HepG2 (cell line): ENCODE results near the gene NME9. TPM values are rescaled to one million over a fixed set of nuclear protein-coding genes. Genes with fewer than 3 reads are reported as not detected.

Source experiments
- AKAP8 ChIP-seq: sonication (generic); formaldehyde crosslinking; IDR thresholded peaks from 2 replicates; pipeline ENCODE4 v1.5.1; 2020; ENCODE audit warnings: mild to moderate bottlenecking, missing genetic modification reagents
- ELF3 ChIP-seq: IDR thresholded peaks from 2 replicates; pipeline ENCODE4 v1.6.1; 2016; ENCODE audit warnings: missing genetic modification reagents, missing compliant biosample characterization
- GABPB1 ChIP-seq: IDR thresholded peaks from 2 replicates; pipeline ENCODE4 v1.6.1; 2016; ENCODE audit warnings: mild to moderate bottlenecking, missing genetic modification reagents, moderate library complexity, missing compliant biosample characterization
- HINFP ChIP-seq: sonication (generic); formaldehyde crosslinking; IDR thresholded peaks from 2 replicates; pipeline ENCODE4 v1.4.0; 2020; ENCODE audit warnings: low read depth, mild to moderate bottlenecking, missing genetic modification reagents
- HNRNPLL ChIP-seq: fragments of 200-400 bp; formaldehyde crosslinking; IDR thresholded peaks from 2 replicates; pipeline ENCODE4 v1.6.1; 2017; ENCODE audit warnings: mild to moderate bottlenecking, low read depth, low read length; ENCODE audit not compliant: poor library complexity, severe bottlenecking
- KDM4B ChIP-seq: sonication (generic); formaldehyde crosslinking; IDR thresholded peaks from 2 replicates; pipeline ENCODE4 v1.4.0; 2020; ENCODE audit warnings: missing genetic modification reagents
- PCBP2 ChIP-seq: fragments of 200-400 bp; formaldehyde crosslinking; optimal IDR thresholded peaks from 2 replicates; pipeline ENCODE3; 2018; ENCODE audit warnings: low read length, low read depth; ENCODE audit not compliant: poor library complexity, severe bottlenecking
- POGZ ChIP-seq: sonication (generic); formaldehyde crosslinking; IDR thresholded peaks from 2 replicates; pipeline ENCODE4 v1.4.0; 2020; ENCODE audit warnings: mild to moderate bottlenecking, missing genetic modification reagents
- PRMT3 ChIP-seq: sonication (generic); formaldehyde crosslinking; IDR thresholded peaks from 2 replicates; pipeline ENCODE4 v1.8.1; 2022; ENCODE audit warnings: low read depth, mild to moderate bottlenecking, moderate library complexity, missing genetic modification reagents, borderline replicate concordance
- RAD21 ChIP-seq: fragments of 450-650 bp; formaldehyde crosslinking; IDR thresholded peaks from 2 replicates; pipeline ENCODE4 v1.5.0; 2020; ENCODE audit warnings: mild to moderate bottlenecking
- ZBTB21 ChIP-seq: sonication (generic); formaldehyde crosslinking; IDR thresholded peaks from 2 replicates; pipeline ENCODE4 v1.4.0; 2020; ENCODE audit warnings: missing genetic modification reagents
- ZNF12 ChIP-seq: sonication (generic); formaldehyde crosslinking; IDR thresholded peaks from 2 replicates; pipeline ENCODE4 v1.5.0; 2020; ENCODE audit warnings: missing genetic modification reagents
- ZNF17 ChIP-seq: sonication (generic); formaldehyde crosslinking; IDR thresholded peaks from 2 replicates; pipeline ENCODE4 v1.5.0; 2020; ENCODE audit warnings: mild to moderate bottlenecking, missing genetic modification reagents
- ZNF557 ChIP-seq: sonication (generic); formaldehyde crosslinking; IDR thresholded peaks from 2 replicates; pipeline ENCODE4 v1.4.0; 2020; ENCODE audit warnings: missing genetic modification reagents
- polyA plus RNA-seq, 8 experiments: library from polyadenylated mRNA; depleted of rRNA in 3 of 8; stranded (reverse) in 7 of 8; unstranded in 1 of 8; fragments of >200 nt; fragmentation: Illumina TruSeq in 4 of 8; extraction: Trizol in 4 of 8; gene quantifications; 2 replicates each; pipeline versions ENCODE4 v1.2.1 to v1.2.3, GENCODE V29; 2011 to 2016; ENCODE audit warnings: low read depth in 4 of 8, missing spikeins in 1 of 8, mixed read lengths in 1 of 8; ENCODE audit not compliant: insufficient read depth in 1 of 8
- total RNA-seq, 5 experiments: library from RNA; depleted of rRNA; stranded (reverse); fragments of >200 nt; fragmentation: Illumina TruSeq; extraction: Trizol; gene quantifications; 2 replicates each; pipeline ENCODE4 v1.2.3, GENCODE V29; 2016; ENCODE audit warnings: low read depth in 1 of 5
- TF ChIP-seq, protein P1 (sequence below): IDR thresholded peaks from 2 replicates; pipeline ENCODE4 v1.6.1; 2012; ENCODE audit warnings: low read depth, low read length, improper control_type of control experiment
- TF ChIP-seq, protein P2 (sequence below), 2 experiments: fragments of 450-650 bp in 1 of 2; sonication (generic) in 1 of 2; formaldehyde crosslinking; IDR thresholded peaks; 2 replicates each; pipeline versions ENCODE4 v1.5.0 to v1.8.0; 2020 to 2022; ENCODE audit warnings: mild to moderate bottlenecking in 1 of 2, missing genetic modification reagents in 1 of 2
- TF ChIP-seq, protein P3 (sequence below): sonication (generic); formaldehyde crosslinking; IDR thresholded peaks from 2 replicates; pipeline ENCODE4 v1.4.0; 2020; ENCODE audit warnings: missing genetic modification reagents, mild to moderate bottlenecking, borderline replicate concordance
- TF ChIP-seq, protein P4 (sequence below): sonication (generic); formaldehyde crosslinking; IDR thresholded peaks from 2 replicates; pipeline ENCODE4 v1.4.0; 2020; ENCODE audit warnings: missing genetic modification reagents
- TF ChIP-seq, protein P5 (sequence below): sonication (generic); formaldehyde crosslinking; IDR thresholded peaks from 2 replicates; pipeline ENCODE4 v1.8.0; 2023; ENCODE audit warnings: mild to moderate bottlenecking, missing genetic modification reagents

Gene NME9
- total and polyA plus RNA-seq, 2 of the 13 experiments (the other 11 are each of a cell fraction or from before 2014, with no cell fraction given) = not detected

DNA sequence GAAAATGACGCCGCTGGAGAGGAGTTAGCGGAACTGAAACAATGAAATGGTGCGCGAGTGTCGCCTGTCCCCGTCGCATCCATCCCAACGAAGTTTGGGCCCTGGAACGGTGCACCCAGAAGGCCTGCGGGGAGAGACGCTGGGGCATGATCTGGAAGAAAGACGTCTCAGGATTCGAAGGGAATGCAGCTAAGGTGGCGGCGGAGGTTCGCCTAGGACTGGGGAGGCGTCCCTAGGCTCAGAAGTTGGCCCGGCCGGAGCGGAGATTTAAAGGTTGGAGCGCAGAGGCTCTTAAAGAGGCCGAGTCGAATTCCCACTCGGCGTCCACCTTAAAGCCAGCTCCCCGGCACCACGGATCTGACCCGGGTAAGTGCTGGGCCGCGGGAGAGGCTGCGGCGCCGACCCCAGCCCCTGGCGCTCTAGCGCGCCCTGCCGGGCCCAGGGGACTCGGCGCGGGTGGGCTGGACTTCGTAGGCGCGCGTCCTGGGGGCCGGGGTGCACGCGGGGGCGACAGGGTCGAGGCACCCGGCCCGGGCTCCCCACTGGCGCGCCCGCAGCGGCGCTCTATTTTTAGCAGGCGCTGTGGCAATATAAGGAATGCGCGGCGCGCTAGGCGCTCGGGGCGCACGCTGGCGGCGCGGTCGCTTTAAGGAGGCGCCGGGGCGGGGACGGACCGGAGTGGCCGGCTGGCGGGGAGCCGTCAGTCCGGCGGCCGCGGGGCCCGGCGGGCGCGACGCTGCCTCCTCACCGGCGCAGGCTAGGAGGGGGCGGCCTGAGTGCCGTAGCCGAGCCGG is 18.5 kb upstream of the NME9 start, which contains the start of gene MRAS (continued):
- TF ChIP-seq, protein P1, sequence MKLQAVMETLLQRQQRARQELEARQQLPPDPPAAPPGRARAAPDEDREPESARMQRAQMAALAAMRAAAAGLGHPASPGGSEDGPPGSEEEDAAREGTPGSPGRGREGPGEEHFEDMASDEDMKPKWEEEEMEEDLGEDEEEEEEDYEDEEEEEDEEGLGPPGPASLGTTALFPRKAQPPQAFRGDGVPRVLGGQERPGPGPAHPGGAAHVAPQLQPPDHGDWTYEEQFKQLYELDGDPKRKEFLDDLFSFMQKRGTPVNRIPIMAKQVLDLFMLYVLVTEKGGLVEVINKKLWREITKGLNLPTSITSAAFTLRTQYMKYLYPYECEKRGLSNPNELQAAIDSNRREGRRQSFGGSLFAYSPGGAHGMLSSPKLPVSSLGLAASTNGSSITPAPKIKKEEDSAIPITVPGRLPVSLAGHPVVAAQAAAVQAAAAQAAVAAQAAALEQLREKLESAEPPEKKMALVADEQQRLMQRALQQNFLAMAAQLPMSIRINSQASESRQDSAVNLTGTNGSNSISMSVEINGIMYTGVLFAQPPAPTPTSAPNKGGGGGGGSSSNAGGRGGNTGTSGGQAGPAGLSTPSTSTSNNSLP = no peak
- peak; percentile 84 for TF ChIP-seq HNRNPLL
- no peak for TF ChIP-seq POGZ (CRISPR knock-in tag)
- TF ChIP-seq RAD21 (CRISPR knock-in tag) = peak; percentile 83
- TF ChIP-seq AKAP8 (CRISPR knock-in tag) = no peak
- TF ChIP-seq ZNF17 = no peak
- TF ChIP-seq, protein P2, sequence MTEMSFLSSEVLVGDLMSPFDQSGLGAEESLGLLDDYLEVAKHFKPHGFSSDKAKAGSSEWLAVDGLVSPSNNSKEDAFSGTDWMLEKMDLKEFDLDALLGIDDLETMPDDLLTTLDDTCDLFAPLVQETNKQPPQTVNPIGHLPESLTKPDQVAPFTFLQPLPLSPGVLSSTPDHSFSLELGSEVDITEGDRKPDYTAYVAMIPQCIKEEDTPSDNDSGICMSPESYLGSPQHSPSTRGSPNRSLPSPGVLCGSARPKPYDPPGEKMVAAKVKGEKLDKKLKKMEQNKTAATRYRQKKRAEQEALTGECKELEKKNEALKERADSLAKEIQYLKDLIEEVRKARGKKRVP (CRISPR knock-in tag; IDR thresholded peaks at IDR 0.05) = no peak
- no peak for TF ChIP-seq ZBTB21 (CRISPR knock-in tag)
- TF ChIP-seq GABPB1 = peak; percentile 37; the same call in 1 of the 2 replicates
- TF ChIP-seq, protein P3, sequence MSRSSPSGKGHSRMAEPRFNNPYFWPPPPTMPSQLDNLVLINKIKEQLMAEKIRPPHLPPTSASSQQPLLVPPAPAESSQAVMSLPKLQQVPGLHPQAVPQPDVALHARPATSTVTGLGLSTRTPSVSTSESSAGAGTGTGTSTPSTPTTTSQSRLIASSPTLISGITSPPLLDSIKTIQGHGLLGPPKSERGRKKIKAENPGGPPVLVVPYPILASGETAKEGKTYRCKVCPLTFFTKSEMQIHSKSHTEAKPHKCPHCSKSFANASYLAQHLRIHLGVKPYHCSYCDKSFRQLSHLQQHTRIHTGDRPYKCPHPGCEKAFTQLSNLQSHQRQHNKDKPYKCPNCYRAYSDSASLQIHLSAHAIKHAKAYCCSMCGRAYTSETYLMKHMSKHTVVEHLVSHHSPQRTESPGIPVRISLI (CRISPR knock-in tag) = no peak
- no peak for TF ChIP-seq ZNF12 (CRISPR knock-in tag)
- TF ChIP-seq KDM4B (CRISPR knock-in tag) = no peak
- TF ChIP-seq, protein P4, sequence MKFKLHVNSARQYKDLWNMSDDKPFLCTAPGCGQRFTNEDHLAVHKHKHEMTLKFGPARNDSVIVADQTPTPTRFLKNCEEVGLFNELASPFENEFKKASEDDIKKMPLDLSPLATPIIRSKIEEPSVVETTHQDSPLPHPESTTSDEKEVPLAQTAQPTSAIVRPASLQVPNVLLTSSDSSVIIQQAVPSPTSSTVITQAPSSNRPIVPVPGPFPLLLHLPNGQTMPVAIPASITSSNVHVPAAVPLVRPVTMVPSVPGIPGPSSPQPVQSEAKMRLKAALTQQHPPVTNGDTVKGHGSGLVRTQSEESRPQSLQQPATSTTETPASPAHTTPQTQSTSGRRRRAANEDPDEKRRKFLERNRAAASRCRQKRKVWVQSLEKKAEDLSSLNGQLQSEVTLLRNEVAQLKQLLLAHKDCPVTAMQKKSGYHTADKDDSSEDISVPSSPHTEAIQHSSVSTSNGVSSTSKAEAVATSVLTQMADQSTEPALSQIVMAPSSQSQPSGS (CRISPR knock-in tag) = peak; percentile 56; the same call in 1 of the 2 replicates
- TF ChIP-seq ZNF557 (CRISPR knock-in tag) = no peak
- no peak for TF ChIP-seq PCBP2
- TF ChIP-seq, protein P5, sequence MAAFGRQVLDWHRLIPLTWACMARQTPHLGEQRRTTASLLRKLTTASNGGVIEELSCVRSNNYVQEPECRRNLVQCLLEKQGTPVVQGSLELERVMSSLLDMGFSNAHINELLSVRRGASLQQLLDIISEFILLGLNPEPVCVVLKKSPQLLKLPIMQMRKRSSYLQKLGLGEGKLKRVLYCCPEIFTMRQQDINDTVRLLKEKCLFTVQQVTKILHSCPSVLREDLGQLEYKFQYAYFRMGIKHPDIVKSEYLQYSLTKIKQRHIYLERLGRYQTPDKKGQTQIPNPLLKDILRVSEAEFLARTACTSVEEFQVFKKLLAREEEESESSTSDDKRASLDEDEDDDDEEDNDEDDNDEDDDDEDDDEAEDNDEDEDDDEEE (CRISPR knock-in tag) = no peak
- TF ChIP-seq HINFP (CRISPR knock-in tag) = no peak
- no peak for TF ChIP-seq PRMT3 (CRISPR knock-in tag)
- TF ChIP-seq ELF3 (CRISPR knock-in tag) = no peak
